GM10248 (cell line): ENCODE results near the gene YPEL4.

Experiments
- CTCF ChIA-PET: fragments of 300-600 bp; sonication (Branson Sonifier 250); formaldehyde crosslinking; extraction: SDS; loops from one replicate; lab custom pipeline; 2021; ENCODE audit warnings: antibody characterized with exemption; lab: Yijun Ruan, JAX
- POLR2A ChIA-PET: fragments of 350-650 bp; sonication (Branson Sonifier 250); formaldehyde crosslinking; extraction: SDS; loops from one replicate; lab custom pipeline; 2020; ENCODE audit warnings: antibody characterized with exemption; lab: Yijun Ruan, JAX
- DNase-seq: peaks from one replicate; pipeline ENCODE4 v3.0.0; 2012; ENCODE audit errors: extremely low spot score
- TF ChIP-seq, protein P1 (sequence below): IDR thresholded peaks from 2 replicates; pipeline ENCODE4 v1.5.1; 2012; ENCODE audit warnings: mild to moderate bottlenecking, low read depth; ENCODE audit errors: extremely low read depth, missing control alignments, control extremely low read depth

YPEL4 gene

DNA sequence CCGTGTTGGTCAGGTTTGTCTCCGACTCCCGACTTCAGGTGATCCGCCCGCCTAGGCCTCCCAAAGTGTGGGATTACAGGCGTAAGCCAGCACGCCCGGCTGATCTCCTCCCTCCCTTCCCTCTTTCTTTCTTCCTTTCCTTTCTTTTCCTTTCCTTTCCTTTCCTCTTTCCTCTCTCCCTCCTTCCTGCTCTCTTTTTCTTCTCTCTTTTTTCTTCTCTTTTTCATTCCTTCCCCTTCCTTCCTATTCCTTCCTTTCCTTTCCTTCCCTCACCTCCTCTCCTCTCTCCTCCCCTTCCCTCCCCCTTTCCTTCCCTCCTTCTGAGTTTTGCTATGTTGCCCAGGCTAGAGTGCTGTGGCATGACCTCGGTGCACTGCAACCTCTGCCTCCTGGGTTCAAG lies 14.3 kb upstream of the YPEL4 start:
- no peak for DNase-seq
- ChIA-PET CTCF (interaction anchor here (2.1 to 2.4 kb wide), 2 partner anchors 11 to 137 kb away, joined by 7 to 10 read pairs; no protein-coding TSS in a partner anchor), POLR2A (no interaction called here)
- TF ChIP-seq, protein P1, sequence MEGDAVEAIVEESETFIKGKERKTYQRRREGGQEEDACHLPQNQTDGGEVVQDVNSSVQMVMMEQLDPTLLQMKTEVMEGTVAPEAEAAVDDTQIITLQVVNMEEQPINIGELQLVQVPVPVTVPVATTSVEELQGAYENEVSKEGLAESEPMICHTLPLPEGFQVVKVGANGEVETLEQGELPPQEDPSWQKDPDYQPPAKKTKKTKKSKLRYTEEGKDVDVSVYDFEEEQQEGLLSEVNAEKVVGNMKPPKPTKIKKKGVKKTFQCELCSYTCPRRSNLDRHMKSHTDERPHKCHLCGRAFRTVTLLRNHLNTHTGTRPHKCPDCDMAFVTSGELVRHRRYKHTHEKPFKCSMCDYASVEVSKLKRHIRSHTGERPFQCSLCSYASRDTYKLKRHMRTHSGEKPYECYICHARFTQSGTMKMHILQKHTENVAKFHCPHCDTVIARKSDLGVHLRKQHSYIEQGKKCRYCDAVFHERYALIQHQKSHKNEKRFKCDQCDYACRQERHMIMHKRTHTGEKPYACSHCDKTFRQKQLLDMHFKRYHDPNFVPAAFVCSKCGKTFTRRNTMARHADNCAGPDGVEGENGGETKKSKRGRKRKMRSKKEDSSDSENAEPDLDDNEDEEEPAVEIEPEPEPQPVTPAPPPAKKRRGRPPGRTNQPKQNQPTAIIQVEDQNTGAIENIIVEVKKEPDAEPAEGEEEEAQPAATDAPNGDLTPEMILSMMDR, result no peak

DNA sequence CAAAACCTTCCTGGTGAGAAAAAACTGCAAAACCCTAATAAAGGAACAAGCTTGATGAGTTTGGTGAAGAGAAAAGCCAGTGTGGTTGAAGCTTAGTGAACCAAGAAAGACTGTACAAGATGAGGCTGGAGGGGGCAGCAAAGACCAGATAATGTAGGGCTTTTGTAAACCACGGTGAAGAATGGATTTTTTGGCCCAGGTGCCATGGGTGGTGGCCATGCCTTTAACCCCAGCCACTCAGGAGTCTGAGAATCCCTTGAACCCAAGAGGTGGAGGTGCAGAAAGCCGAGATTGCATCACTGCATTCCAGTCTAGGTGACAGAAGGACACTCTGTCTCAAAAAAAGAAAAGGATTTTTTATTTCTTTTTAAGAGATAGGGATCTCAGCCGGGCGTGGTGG lies 13.2 kb upstream of the YPEL4 start:
- DNase-seq, result no peak
- CTCF ChIA-PET, result interaction anchor here (0.6 to 2.4 kb wide), 21 partner anchors 12 to 1495 kb away, joined by 3 to 17 read pairs (median 3); partner anchors contain the start of gene MED19
- TF ChIP-seq, protein P1, result peak; percentile 45
- POLR2A ChIA-PET, result no interaction called here

DNA sequence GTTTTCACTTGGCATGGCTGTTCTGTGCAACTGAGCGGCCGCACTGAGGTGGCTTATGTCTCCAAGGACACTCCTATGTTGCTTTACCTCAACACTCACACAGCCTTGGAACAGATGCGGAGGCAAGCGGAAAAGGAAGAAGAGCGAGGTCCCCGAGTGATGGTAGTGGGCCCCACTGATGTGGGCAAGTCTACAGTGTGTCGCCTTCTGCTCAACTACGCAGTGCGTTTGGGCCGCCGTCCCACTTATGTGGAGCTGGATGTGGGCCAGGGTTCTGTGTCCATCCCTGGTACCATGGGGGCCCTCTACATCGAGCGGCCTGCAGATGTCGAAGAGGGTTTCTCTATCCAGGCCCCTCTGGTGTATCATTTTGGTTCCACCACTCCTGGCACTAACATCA lies 10.0 kb upstream of the YPEL4 start:
- DNase-seq, result no peak
- CTCF ChIA-PET, result interaction anchor here (1.3 to 1.5 kb wide), 4 partner anchors 11 to 166 kb away, joined by 3 to 4 read pairs (median 3); no protein-coding TSS in a partner anchor
- POLR2A ChIA-PET, result no interaction called here

DNA sequence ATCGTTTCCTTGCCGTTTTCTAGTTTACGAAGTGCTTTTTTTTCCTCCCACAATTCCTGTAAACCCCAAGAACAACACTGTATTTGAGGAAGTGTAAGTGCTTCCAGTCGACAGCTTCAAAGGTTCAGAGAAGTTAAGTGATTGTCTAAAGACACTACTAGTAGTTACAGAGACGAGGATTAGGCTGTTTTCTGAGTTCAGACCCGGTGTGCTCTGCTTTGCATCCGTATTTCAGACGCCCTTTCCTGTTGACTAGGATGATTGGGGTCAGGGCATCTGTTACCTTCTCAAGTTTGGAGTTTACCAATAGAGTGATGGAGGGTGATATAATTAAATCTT lies 8.3 kb upstream of the YPEL4 start:
- DNase-seq, result no peak
- ChIA-PET CTCF (interaction anchor here (2.1 kb wide), 1 partner anchor 90 kb away, joined by 5 read pairs; the partner anchor contains the start of gene UBE2L6), POLR2A (interaction anchor here (0.5 to 0.6 kb wide), 2 partner anchors 9 to 1971 kb away, joined by 3 to 10 read pairs; no protein-coding TSS in a partner anchor)

More for the DNA sequence above, 10.0 kb upstream of the YPEL4 start:
- TF ChIP-seq, protein P1, result no peak

DNA sequence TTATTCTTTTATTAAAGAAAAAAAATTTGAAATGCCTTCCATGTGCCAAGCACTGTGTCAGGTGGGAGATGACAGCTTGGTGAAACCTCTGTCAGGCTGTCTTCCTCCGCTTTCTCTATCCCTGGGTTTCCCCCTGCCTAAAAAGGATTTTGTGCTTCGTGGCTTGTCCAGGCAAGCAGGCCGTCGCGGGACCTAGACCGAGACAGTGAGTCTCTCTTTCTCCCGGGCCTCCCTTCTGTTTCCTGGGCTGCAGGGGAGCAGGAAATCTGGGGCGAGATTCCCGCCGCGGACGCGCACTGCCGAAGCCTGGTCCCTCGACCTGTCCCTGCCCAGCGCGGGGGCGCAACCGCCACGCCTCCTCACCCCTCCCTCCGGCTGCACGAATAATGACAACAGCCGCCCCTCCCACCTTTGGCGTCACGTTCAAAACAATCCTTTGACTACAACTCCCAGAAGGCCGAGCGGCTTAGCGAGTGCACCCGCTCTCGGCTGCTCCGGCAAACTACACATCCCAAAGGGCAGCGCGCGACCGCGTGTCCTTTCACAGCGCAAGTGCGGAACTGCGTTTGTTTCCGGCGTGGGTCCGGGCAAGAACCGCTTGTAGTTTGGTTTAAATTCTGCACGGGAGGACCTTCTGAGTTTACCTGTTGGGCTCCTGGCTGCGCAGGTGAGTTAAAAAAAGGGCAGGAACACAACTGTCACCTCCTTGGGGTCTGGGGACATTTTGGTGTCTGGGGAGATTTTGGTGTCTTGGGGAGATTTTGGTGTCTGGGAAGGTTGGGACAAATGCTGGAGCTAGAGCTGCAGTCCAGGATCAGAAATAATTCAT lies 7.7 kb upstream of the YPEL4 start, which contains the start of gene CLP1:
CLP1 (plus strand) TSS at position 569 of the 829 bp plus-strand sequence. CDS start 1,715 bp downstream, outside the sequence.
- POLR2A ChIA-PET, result interaction anchor here (0.5 to 0.6 kb wide), 2 partner anchors 10 to 1971 kb away, joined by 3 to 10 read pairs; no protein-coding TSS in a partner anchor
- CTCF ChIA-PET, result interaction anchor here (0.7 to 2.1 kb wide), 3 partner anchors 13 to 174 kb away, joined by 3 to 13 read pairs (median 5); partner anchors contain the start of gene UBE2L6
- TF ChIP-seq, protein P1, result no peak
- peak; percentile 96 for DNase-seq

More for the DNA sequence above, 8.3 kb upstream of the YPEL4 start:
- TF ChIP-seq, protein P1, result no peak

DNA sequence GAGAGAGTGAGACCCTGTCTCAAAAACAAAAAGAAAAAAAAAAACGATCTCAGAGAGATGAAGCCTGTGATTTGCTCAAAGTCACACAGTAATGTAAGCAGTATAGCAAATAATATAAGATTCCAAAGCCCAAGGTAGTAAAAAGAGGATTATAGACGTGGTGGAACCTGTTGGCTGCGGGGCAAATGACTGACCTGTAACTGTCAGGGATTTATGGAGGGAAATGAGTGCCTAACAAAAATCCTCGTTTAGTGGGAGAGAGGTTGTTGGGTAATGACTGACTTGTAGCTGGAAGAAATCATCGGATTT lies 7.1 kb upstream of the YPEL4 start:
- POLR2A ChIA-PET, result no interaction called here
- DNase-seq, result no peak
- CTCF ChIA-PET, result interaction anchor here (0.7 to 2.1 kb wide), 3 partner anchors 13 to 173 kb away, joined by 3 to 13 read pairs (median 5); partner anchors contain the start of gene UBE2L6
- TF ChIP-seq, protein P1, result no peak
